Smooth muscle cell (in vitro differentiated cells): Measurements from ENCODE around the gene ISL2. TPM values are rescaled to one million over a fixed set of nuclear protein-coding genes. Genes with fewer than 3 reads are reported as not detected.

Experiments used
- DNase-seq: peaks from one replicate; lab custom pipeline; 2025; ENCODE audit not compliant: unreplicated experiment; lab: John Stamatoyannopoulos, UW
- H2AFZ ChIP-seq: fragments of 200-600 bp; sonication (generic); 2 replicates; pipeline ENCODE4 v1.6.0; 2016; ENCODE audit warnings: antibody characterized with exemption, low read depth, mild to moderate bottlenecking
- H3F3A ChIP-seq: fragments of 200-600 bp; sonication (generic); 2 replicates; pipeline ENCODE4 v1.6.0; 2017; ENCODE audit warnings: antibody characterized with exemption, low read depth
- H3K27ac ChIP-seq: fragments of 200-600 bp; sonication (generic); 2 replicates; pipeline ENCODE4 v1.5.1; 2016; ENCODE audit warnings: low read depth, mild to moderate bottlenecking
- H3K27me3 ChIP-seq: fragments of 200-600 bp; sonication (generic); 2 replicates; pipeline ENCODE4 v1.6.1; 2016; ENCODE audit warnings: low read depth, mild to moderate bottlenecking
- H3K36me3 ChIP-seq: fragments of 200-600 bp; sonication (generic); 2 replicates; pipeline ENCODE4 v1.5.1; 2016; ENCODE audit warnings: low read depth
- H3K4me1 ChIP-seq: fragments of 200-600 bp; sonication (generic); 2 replicates; pipeline ENCODE4 v1.5.1; 2016; ENCODE audit warnings: low read depth
- H3K4me2 ChIP-seq: fragments of 200-600 bp; sonication (generic); 2 replicates; pipeline ENCODE4 v1.6.0; 2016; ENCODE audit warnings: mild to moderate bottlenecking
- H3K4me3 ChIP-seq: fragments of 200-600 bp; sonication (generic); 2 replicates; pipeline ENCODE4 v1.5.1; 2016; ENCODE audit warnings: mild to moderate bottlenecking
- H3K79me2 ChIP-seq: fragments of 200-600 bp; sonication (generic); 2 replicates; pipeline ENCODE4 v1.6.0; 2016; ENCODE audit warnings: low read depth, mild to moderate bottlenecking
- H3K9ac ChIP-seq: fragments of 200-600 bp; sonication (generic); 2 replicates; pipeline ENCODE4 v1.6.0; 2016; ENCODE audit warnings: low read depth
- H3K9me3 ChIP-seq: fragments of 200-600 bp; sonication (generic); replicated peaks from 2 replicates; pipeline ENCODE4 v1.5.1; 2016; ENCODE audit warnings: low read depth
- H4K20me1 ChIP-seq: fragments of 200-600 bp; sonication (generic); 2 replicates; pipeline ENCODE4 v1.6.0; 2016; ENCODE audit warnings: low read depth
- CTCF ChIP-seq: fragments of 200-600 bp; sonication (generic); IDR thresholded peaks from 2 replicates; pipeline ENCODE4 v1.5.1; 2017; ENCODE audit warnings: borderline replicate concordance, mild to moderate bottlenecking, antibody characterized with exemption; ENCODE audit not compliant: insufficient read depth, poor library complexity, severe bottlenecking
- WGBS: methylation state at CpG from one replicate; pipeline ENCODE4 v1.1.7; 2016; ENCODE audit warnings: low lambda C conversion rate; 5-methylcytosine and 5-hydroxymethylcytosine counted together
- polyA plus RNA-seq: library from polyadenylated mRNA; unstranded; fragments of >200 nt; fragmentation: Nextera tagmentation; extraction: Ambion mirVana; gene quantifications from 2 replicates; pipeline ENCODE4 v1.2.1, GENCODE V29; 2016
- total RNA-seq: library from RNA; depleted of rRNA; stranded (reverse); fragments of >200 nt; gene quantifications from 2 replicates; pipeline ENCODE4 v1.2.3, GENCODE V29; 2014

Gene ISL2
- total and polyA plus RNA-seq, 2 experiments from 2014 or later = 0.22 TPM; not detected in 1

- H3K4me2 ChIP-seq = no peak overlapping the region
- H3K36me3 ChIP-seq = no peaks in the 10 kb centered on the region
- H3K4me3 ChIP-seq = no peak overlapping the region
- no peaks in the 10 kb centered on the region for H3K27me3 ChIP-seq
- H3K4me1 ChIP-seq = no peaks in the 10 kb centered on the region
- H3F3A ChIP-seq = no peaks in the 10 kb centered on the region
- WGBS = 79% methylated on average over 8 of the region's 8 CpGs
- no peaks in the 10 kb centered on the region for H3K79me2 ChIP-seq
- no peak overlapping the region for H3K9ac ChIP-seq
- H4K20me1 ChIP-seq = no peaks in the 10 kb centered on the region
- no peak overlapping the region for H2AFZ ChIP-seq
- TF ChIP-seq CTCF = no peak
- H3K27ac ChIP-seq = no peak overlapping the region
- H3K9me3 ChIP-seq = no peaks in the 10 kb centered on the region
- DNase-seq = no peak
These were observed 40.2 kb downstream of the ISL2 start for GRCh38 chr15:76376816-76377215.

- Histone ChIP-seq H3K4me2 (no peak overlapping the region), H3K27me3 (no peaks in the 10 kb centered on the region), H3K4me3 (no peak overlapping the region), H3K9ac (no peak overlapping the region), H3F3A (no peaks in the 10 kb centered on the region), H3K4me1 (no peaks in the 10 kb centered on the region), H2AFZ (no peak overlapping the region), H3K79me2 (no peaks in the 10 kb centered on the region), H3K9me3 (no peaks in the 10 kb centered on the region), H3K27ac (no peak overlapping the region), H3K36me3 (no peaks in the 10 kb centered on the region), H4K20me1 (no peaks in the 10 kb centered on the region)
- no peak for DNase-seq
- no peak for TF ChIP-seq CTCF
- 70% methylated on average over 2 of the region's 2 CpGs for WGBS
These were observed 40.6 kb downstream of the ISL2 start for GRCh38 chr15:76377217-76377616.

- Histone ChIP-seq H4K20me1 (no peaks in the 10 kb centered on the region), H3K79me2 (no peaks in the 10 kb centered on the region), H3K4me2 (no peak overlapping the region), H3K9me3 (no peaks in the 10 kb centered on the region), H3K27me3 (no peaks in the 10 kb centered on the region), H3K9ac (no peak overlapping the region), H3K27ac (no peak overlapping the region), H3K36me3 (no peaks in the 10 kb centered on the region), H3K4me1 (no peaks in the 10 kb centered on the region), H2AFZ (no peak overlapping the region), H3K4me3 (no peak overlapping the region), H3F3A (no peaks in the 10 kb centered on the region)
- no peak for TF ChIP-seq CTCF
- no peak for DNase-seq
These were observed 41.2 kb downstream of the ISL2 start for GRCh38 chr15:76377751-76378150.

- 94% methylated on average over 1 of the region's 1 CpG for WGBS
- no peaks in the 10 kb centered on the region for H3K79me2 ChIP-seq
- DNase-seq = no peak
- no peak overlapping the region for H3K27ac ChIP-seq
- no peaks in the 10 kb centered on the region for H3F3A ChIP-seq
- H3K9me3 ChIP-seq = no peaks in the 10 kb centered on the region
- H3K4me2 ChIP-seq = no peak overlapping the region
- no peaks in the 10 kb centered on the region for H3K27me3 ChIP-seq
- no peaks in the 10 kb centered on the region for H3K36me3 ChIP-seq
- no peaks in the 10 kb centered on the region for H4K20me1 ChIP-seq
- H3K4me1 ChIP-seq = no peaks in the 10 kb centered on the region
- H3K4me3 ChIP-seq = no peak overlapping the region
- TF ChIP-seq CTCF = no peak
- H2AFZ ChIP-seq = no peak overlapping the region
- no peak overlapping the region for H3K9ac ChIP-seq
These were observed 42.1 kb downstream of the ISL2 start for GRCh38 chr15:76378691-76379090.
